Keratinocyte (primary cell): Measurements from ENCODE around the gene ATOH1. TPM values are rescaled to one million over a fixed set of nuclear protein-coding genes. Genes with fewer than 3 reads are reported as not detected.

ENCODE experiments used
- DNase-seq: peaks from one replicate; pipeline ENCODE4 v3.0.0-alpha.2; 2011; ENCODE audit warnings: low read depth, missing footprints, low spot score
- FAIRE-seq: peaks from 2 replicates; lab custom pipeline; 2011; peaks lifted over from hg19 to GRCh38; lab: Jason Lieb, UNC
- H2AFZ ChIP-seq: 2 replicates; pipeline ENCODE4 v1.6.0; 2012; ENCODE audit warnings: low read length, control low read depth, inconsistent platforms; ENCODE audit not compliant: control insufficient read depth
- H3K27ac ChIP-seq: 2 replicates; pipeline ENCODE4 v1.5.1; 2011; ENCODE audit warnings: low read length; ENCODE audit not compliant: control insufficient read depth, insufficient read depth
- H3K27me3 ChIP-seq: 3 replicates; pipeline ENCODE4 v1.6.0; 2011; ENCODE audit warnings: low read length; ENCODE audit not compliant: control insufficient read depth, insufficient read depth; ENCODE audit errors: extremely low read depth
- H3K36me3 ChIP-seq, 2 experiments: 2 replicates in 1 of 2; 3 replicates in 1 of 2; pipeline ENCODE4 v1.5.1; 2011; ENCODE audit warnings: low read length in 2 of 2, mild to moderate bottlenecking in 1 of 2; ENCODE audit not compliant: control insufficient read depth in 2 of 2, insufficient read depth in 2 of 2; ENCODE audit errors: extremely low read depth in 1 of 2
- H3K4me1 ChIP-seq: 3 replicates; pipeline ENCODE4 v1.5.1; 2011; ENCODE audit warnings: low read length; ENCODE audit not compliant: control insufficient read depth, insufficient read depth; ENCODE audit errors: extremely low read depth
- H3K4me2 ChIP-seq: 3 replicates; pipeline ENCODE4 v1.6.0; 2011; ENCODE audit warnings: low read depth, low read length; ENCODE audit not compliant: control insufficient read depth, insufficient read depth; ENCODE audit errors: extremely low read depth
- H3K4me3 ChIP-seq, 3 experiments: fragments of 200-600 bp in 1 of 3; sonication (generic) in 1 of 3; 2 replicates in 2 of 3; 3 replicates in 1 of 3; pipeline ENCODE4 v1.5.1; 2011 to 2016; ENCODE audit warnings: low read length in 3 of 3, mild to moderate bottlenecking in 3 of 3, control low read depth in 2 of 3, inconsistent platforms in 1 of 3, low read depth in 1 of 3, mixed read lengths in 1 of 3, mixed run types in 1 of 3, moderate library complexity in 1 of 3; ENCODE audit not compliant: control insufficient read depth in 2 of 3, insufficient read depth in 2 of 3; ENCODE audit errors: extremely low read depth in 1 of 3
- H3K79me2 ChIP-seq: 2 replicates; pipeline ENCODE4 v1.6.0; 2012; ENCODE audit warnings: low read length; ENCODE audit not compliant: control insufficient read depth, insufficient read depth
- H3K9ac ChIP-seq: 3 replicates; pipeline ENCODE4 v1.6.0; 2011; ENCODE audit warnings: low read length; ENCODE audit not compliant: control insufficient read depth, insufficient read depth; ENCODE audit errors: extremely low read depth
- H3K9me1 ChIP-seq: 3 replicates; pipeline ENCODE4 v1.6.0; 2011; ENCODE audit warnings: low read length; ENCODE audit not compliant: control insufficient read depth, insufficient read depth; ENCODE audit errors: extremely low read depth
- H3K9me3 ChIP-seq: 2 replicates; pipeline ENCODE4 v1.5.1; 2012; ENCODE audit warnings: low read depth, low read length; ENCODE audit not compliant: control insufficient read depth
- H4K20me1 ChIP-seq: 3 replicates; pipeline ENCODE4 v1.6.0; 2011; ENCODE audit warnings: low read length; ENCODE audit not compliant: control insufficient read depth, insufficient read depth; ENCODE audit errors: extremely low read depth
- EZH2 ChIP-seq: IDR thresholded peaks from one replicate; pipeline ENCODE4 v1.6.1; 2012; ENCODE audit warnings: inconsistent platforms, mild to moderate bottlenecking, low read length, moderate library complexity
- dilution Hi-C: fragments of 300-500 bp; cut with MboI; formaldehyde crosslinking; loops from one replicate; pipeline ENCODE4 v1.7.0; 2020; ENCODE audit warnings: low sequenced_read_pairs; ENCODE audit not compliant: extremely low pct_ligation_motif_present
- polyA plus RNA-seq, 5 experiments: library from polyadenylated mRNA; depleted of rRNA in 3 of 5; stranded (reverse) in 3 of 5; stranded (forward) in 1 of 5; unstranded in 1 of 5; fragments of >200 nt; gene quantifications; 1 replicate in 1 of 5; 2 replicates in 3 of 5; 3 replicates in 1 of 5; pipeline versions ENCODE4 v1.2.1 to v1.2.3, GENCODE V29; 2011 to 2012; ENCODE audit warnings: missing spikeins in 2 of 5, low read depth in 1 of 5, low replicate concordance in 1 of 5
- TF ChIP-seq, protein P1 (sequence below), 3 experiments: IDR thresholded peaks in 1 of 3; conservative IDR thresholded peaks in 1 of 3; optimal IDR thresholded peaks in 1 of 3; 2 replicates in 2 of 3; 3 replicates in 1 of 3; pipeline versions ENCODE3 to v1.5.1; 2011; ENCODE audit warnings: low read length in 3 of 3, mild to moderate bottlenecking in 3 of 3, moderate library complexity in 2 of 3, control low read depth in 1 of 3, inconsistent platforms in 1 of 3; ENCODE audit not compliant: insufficient read depth in 2 of 3; ENCODE audit errors: extremely low read depth in 1 of 3

The ATOH1 gene
- polyA plus RNA-seq, 1 donor (not counting 4 experiments of a cell fraction or from before 2014, with no cell fraction given), result not detected

- Histone ChIP-seq H3K4me1 (no peaks in the 10 kb centered on the region), H3K4me3 (no peak overlapping the region), H3K4me2 (no peak overlapping the region), H3K79me2 (no peaks in the 10 kb centered on the region), H3K36me3 (no peaks in the 10 kb centered on the region), H3K27ac (no peak overlapping the region), H3K9ac (no peak overlapping the region), H3K9me1 (no peaks in the 10 kb centered on the region), H4K20me1 (no peaks in the 10 kb centered on the region), H3K9me3 (no peaks in the 10 kb centered on the region), H3K27me3 (no peaks in the 10 kb centered on the region), H2AFZ (no peak overlapping the region)
- no peak for DNase-seq
- FAIRE-seq, result no peak
- dilution Hi-C loops, result no loop called here
- TF ChIP-seq EZH2, result no peak
- TF ChIP-seq, protein P1, sequence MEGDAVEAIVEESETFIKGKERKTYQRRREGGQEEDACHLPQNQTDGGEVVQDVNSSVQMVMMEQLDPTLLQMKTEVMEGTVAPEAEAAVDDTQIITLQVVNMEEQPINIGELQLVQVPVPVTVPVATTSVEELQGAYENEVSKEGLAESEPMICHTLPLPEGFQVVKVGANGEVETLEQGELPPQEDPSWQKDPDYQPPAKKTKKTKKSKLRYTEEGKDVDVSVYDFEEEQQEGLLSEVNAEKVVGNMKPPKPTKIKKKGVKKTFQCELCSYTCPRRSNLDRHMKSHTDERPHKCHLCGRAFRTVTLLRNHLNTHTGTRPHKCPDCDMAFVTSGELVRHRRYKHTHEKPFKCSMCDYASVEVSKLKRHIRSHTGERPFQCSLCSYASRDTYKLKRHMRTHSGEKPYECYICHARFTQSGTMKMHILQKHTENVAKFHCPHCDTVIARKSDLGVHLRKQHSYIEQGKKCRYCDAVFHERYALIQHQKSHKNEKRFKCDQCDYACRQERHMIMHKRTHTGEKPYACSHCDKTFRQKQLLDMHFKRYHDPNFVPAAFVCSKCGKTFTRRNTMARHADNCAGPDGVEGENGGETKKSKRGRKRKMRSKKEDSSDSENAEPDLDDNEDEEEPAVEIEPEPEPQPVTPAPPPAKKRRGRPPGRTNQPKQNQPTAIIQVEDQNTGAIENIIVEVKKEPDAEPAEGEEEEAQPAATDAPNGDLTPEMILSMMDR (optimal IDR thresholded peaks at IDR 0.05 in 1 of 3, IDR thresholded peaks at IDR 0.05 in 1 of 3, conservative IDR thresholded peaks at IDR 0.05 in 1 of 3; ENCODE audit: extremely low read depth in 1 of 3, insufficient read depth in 2 of 3, low read length in 3 of 3), result no peak
Observed at GRCh38 chr4:93842601-93843252, 14.2 kb downstream of the ATOH1 start.

- H3K9me3 ChIP-seq, result no peaks in the 10 kb centered on the region
- no peak overlapping the region for H3K4me3 ChIP-seq
- no peak overlapping the region for H2AFZ ChIP-seq
- no peaks in the 10 kb centered on the region for H3K36me3 ChIP-seq
- DNase-seq, result no peak
- H3K79me2 ChIP-seq, result no peaks in the 10 kb centered on the region
- no peak overlapping the region for H3K27ac ChIP-seq
- no peaks in the 10 kb centered on the region for H3K9me1 ChIP-seq
- H3K4me1 ChIP-seq, result no peaks in the 10 kb centered on the region
- H3K9ac ChIP-seq, result no peak overlapping the region
- dilution Hi-C loops, result no loop called here
- H3K4me2 ChIP-seq, result no peak overlapping the region
- no peak for FAIRE-seq
- no peak for TF ChIP-seq EZH2
- TF ChIP-seq, protein P1 (optimal IDR thresholded peaks at IDR 0.05 in 1 of 3, IDR thresholded peaks at IDR 0.05 in 1 of 3, conservative IDR thresholded peaks at IDR 0.05 in 1 of 3; ENCODE audit: extremely low read depth in 1 of 3, insufficient read depth in 2 of 3, low read length in 3 of 3), result no peak
- no peaks in the 10 kb centered on the region for H4K20me1 ChIP-seq
- no peaks in the 10 kb centered on the region for H3K27me3 ChIP-seq
Observed at GRCh38 chr4:93843772-93844171, 15.2 kb downstream of the ATOH1 start.
